ENCODE measurements around the gene SLC41A2. TPM values are rescaled to one million over a fixed set of nuclear protein-coding genes. Genes with fewer than 3 reads are reported as not detected.
"Not testable (repeated sequence)": the region's sequence is repeated elsewhere in the genome, so short reads cannot be mapped to it uniquely, and the experiment has no call there.

Gene SLC41A2
- total and polyA plus RNA-seq, 2 experiments from 2014 or later: 8.9 to 29.6 TPM

DNA sequence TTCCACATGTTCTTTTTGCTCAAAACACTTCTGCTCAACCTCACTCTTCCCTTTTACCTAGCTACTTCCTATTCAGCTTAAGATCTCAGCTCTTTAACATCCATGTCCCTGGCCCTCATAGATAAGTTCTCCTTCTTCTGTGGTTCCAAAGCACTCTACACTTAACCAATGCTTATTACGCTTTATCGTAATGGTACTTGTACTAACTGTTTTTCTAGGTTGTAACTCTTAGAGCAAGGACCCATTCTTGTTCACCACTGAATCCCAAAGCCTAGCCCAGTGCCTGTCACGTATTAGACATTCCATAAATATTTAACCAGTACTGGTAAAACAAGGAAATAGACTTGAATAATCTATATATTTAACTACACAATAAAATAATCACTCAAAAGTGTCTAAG is 5.3 kb downstream of the SLC41A2 start:
- no peaks in the 10 kb centered on the region for H3K36me3 ChIP-seq (ENCODE audit: low read depth)
- H3K4me3 ChIP-seq: no peak overlapping the region
- TF ChIP-seq EZH2phosphoT487 (IDR thresholded peaks at IDR 0.05; ENCODE audit: insufficient read depth, low read depth) (no peak), EZH2 (IDR thresholded peaks at IDR 0.05; ENCODE audit: insufficient read depth, poor library complexity, severe bottlenecking) (no peak)
- no peaks in the 10 kb centered on the region for H3K9me3 ChIP-seq (ENCODE audit: low read depth)
- H3K27ac ChIP-seq: no peak overlapping the region
- H3F3A ChIP-seq (ENCODE audit: insufficient read depth): no peaks in the 10 kb centered on the region; the same call in 1 of the 2 replicates
- H3K9ac ChIP-seq: no peak overlapping the region
- peaks cover 18% of the 10 kb centered on the region for H3K4me1 ChIP-seq (ENCODE audit: insufficient read depth)
- in situ Hi-C loops (cut with MboI): no loop called here
- H4K20me1 ChIP-seq (ENCODE audit: insufficient read depth): no peaks in the 10 kb centered on the region
- no peaks in the 10 kb centered on the region for H3K9me2 ChIP-seq (ENCODE audit: insufficient read depth)
- H3K27me3 ChIP-seq (replicated peaks; ENCODE audit: insufficient read depth): no peaks in the 10 kb centered on the region
- 97 to 99% methylated on average over 3 of the region's 3 CpGs for WGBS, 2 experiments (ENCODE audit: low coverage in 1 of 2, low lambda C conversion rate in 2 of 2, missing lambda C conversion rate in 2 of 2)
- H3K79me2 ChIP-seq (ENCODE audit: insufficient read depth): no peaks in the 10 kb centered on the region; the same call in 1 of the 2 replicates
- no peak overlapping the region for H3K4me2 ChIP-seq (ENCODE audit: unreplicated experiment)
- DNase-seq: no peak
- no peak overlapping the region for H2AFZ ChIP-seq

DNA sequence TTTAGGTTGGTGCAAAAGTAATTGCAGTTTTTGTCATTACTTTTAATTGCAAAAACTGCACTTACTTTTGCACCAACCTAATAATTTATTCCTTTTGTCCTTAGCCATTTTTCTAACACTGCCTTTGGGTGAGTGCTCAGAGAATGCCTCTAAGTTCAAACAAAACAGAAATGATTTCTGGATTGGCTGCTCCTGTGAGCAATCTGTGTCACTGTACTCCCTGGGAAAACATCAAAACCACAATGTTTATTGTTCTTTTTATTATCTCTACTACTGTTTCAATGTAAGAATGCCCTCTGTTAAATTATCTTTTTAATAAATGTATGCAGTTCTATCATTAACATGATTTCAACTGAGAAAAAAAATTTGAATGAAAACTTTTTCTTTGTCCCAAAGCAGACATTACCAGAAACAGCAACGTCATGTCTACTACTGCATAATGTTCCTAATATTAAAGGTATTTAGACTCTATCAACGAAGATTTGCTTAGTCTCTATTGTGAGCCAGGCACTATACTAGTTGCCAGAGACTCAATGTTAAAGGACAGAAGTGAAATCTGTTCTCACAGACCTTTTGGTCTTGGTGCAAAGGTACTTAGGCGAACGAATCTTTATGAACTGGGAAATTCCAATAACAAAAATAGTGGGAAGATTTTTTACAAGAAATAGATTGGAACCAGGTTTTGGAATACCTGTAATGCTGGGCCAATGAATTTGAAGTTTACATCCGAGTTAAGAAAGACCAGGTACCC is 6.2 kb downstream of the SLC41A2 start:
- H3K79me2 ChIP-seq (ENCODE audit: insufficient read depth): no peaks in the 10 kb centered on the region; the same call in 1 of the 2 replicates
- in situ Hi-C loops (cut with MboI): no loop called here
- H3K9me2 ChIP-seq (ENCODE audit: insufficient read depth): no peaks in the 10 kb centered on the region
- H3F3A ChIP-seq (ENCODE audit: insufficient read depth): no peaks in the 10 kb centered on the region; the same call in 1 of the 2 replicates
- H3K4me1 ChIP-seq (ENCODE audit: insufficient read depth): peaks cover 12% of the 10 kb centered on the region
- H3K27me3 ChIP-seq (replicated peaks; ENCODE audit: insufficient read depth): no peaks in the 10 kb centered on the region
- no peaks in the 10 kb centered on the region for H4K20me1 ChIP-seq (ENCODE audit: insufficient read depth)
- H3K27ac ChIP-seq: no peak overlapping the region
- TF ChIP-seq EZH2phosphoT487 (IDR thresholded peaks at IDR 0.05; ENCODE audit: insufficient read depth, low read depth) (no peak), EZH2 (IDR thresholded peaks at IDR 0.05; ENCODE audit: insufficient read depth, poor library complexity, severe bottlenecking) (no peak)
- no peak overlapping the region for H3K9ac ChIP-seq
- H3K4me3 ChIP-seq: no peak overlapping the region
- H3K4me2 ChIP-seq (ENCODE audit: unreplicated experiment): no peak overlapping the region
- H3K9me3 ChIP-seq (ENCODE audit: low read depth): no peaks in the 10 kb centered on the region
- 89 to 90% methylated on average over 5 of the region's 5 CpGs for WGBS, 2 experiments (ENCODE audit: low coverage in 1 of 2, low lambda C conversion rate in 2 of 2, missing lambda C conversion rate in 2 of 2)
- H2AFZ ChIP-seq: no peak overlapping the region
- peak; percentile 39 for DNase-seq
- H3K36me3 ChIP-seq (ENCODE audit: low read depth): no peaks in the 10 kb centered on the region

DNA sequence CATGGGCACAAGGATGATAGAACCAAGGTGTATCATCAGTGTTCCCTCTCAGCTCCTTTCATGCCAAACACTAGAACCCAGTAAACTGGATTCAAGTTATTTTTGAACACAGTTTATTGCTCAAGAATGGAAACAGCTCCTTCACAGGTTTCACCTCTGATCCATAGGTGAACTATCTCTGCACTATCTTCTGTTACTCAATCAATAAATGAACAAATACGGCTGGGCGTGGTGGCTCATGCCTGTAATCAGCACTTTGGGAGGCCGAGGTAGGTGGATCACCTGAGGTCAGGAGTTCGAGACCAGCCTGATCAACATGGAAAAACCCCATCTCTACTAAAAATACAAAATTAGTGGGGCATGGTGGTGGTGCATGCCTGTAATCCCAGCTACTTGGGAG is 9.4 kb downstream of the SLC41A2 start:
- H3K9me2 ChIP-seq (ENCODE audit: insufficient read depth); H3K4me3 ChIP-seq; H3K27me3 ChIP-seq (replicated peaks; ENCODE audit: insufficient read depth); H2AFZ ChIP-seq; H3K27ac ChIP-seq; H3K36me3 ChIP-seq (ENCODE audit: low read depth); DNase-seq; H3K9me3 ChIP-seq (ENCODE audit: low read depth); H3F3A ChIP-seq (ENCODE audit: insufficient read depth); H3K79me2 ChIP-seq (ENCODE audit: insufficient read depth); H4K20me1 ChIP-seq (ENCODE audit: insufficient read depth); in situ Hi-C loops (cut with MboI); H3K4me2 ChIP-seq (ENCODE audit: unreplicated experiment); H3K9ac ChIP-seq: not testable (repeated sequence)
- peaks cover 12% of the 10 kb centered on the region for H3K4me1 ChIP-seq (ENCODE audit: insufficient read depth)
- 93 to 94% methylated on average over 4 of the region's 4 CpGs for WGBS, 2 experiments (ENCODE audit: low coverage in 1 of 2, low lambda C conversion rate in 2 of 2, missing lambda C conversion rate in 2 of 2)

DNA sequence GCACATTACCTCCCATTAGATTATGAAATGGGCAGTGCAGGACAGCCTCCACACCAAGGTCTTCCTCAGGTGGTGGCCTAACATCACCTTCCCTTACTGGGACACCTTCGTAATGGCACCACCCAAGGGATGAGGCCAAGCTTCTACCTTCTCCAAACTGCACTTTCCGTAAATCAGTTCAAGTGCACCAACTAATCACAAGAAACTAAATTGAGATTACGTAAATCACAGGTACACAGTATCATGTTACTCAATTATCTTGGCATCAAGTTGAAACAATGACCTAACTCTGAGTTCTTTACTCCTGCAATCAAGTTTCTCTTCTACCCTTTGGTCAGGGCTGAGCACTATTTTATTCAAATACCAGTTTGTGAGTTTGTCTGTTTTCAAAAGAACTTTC is 13.8 kb downstream of the SLC41A2 start:
- no peaks in the 10 kb centered on the region; the same call in 1 of the 2 replicates for H3K79me2 ChIP-seq (ENCODE audit: insufficient read depth)
- H3F3A ChIP-seq (ENCODE audit: insufficient read depth): no peaks in the 10 kb centered on the region
- no peak overlapping the region for H3K9ac ChIP-seq
- TF ChIP-seq EZH2 (IDR thresholded peaks at IDR 0.05; ENCODE audit: insufficient read depth, poor library complexity, severe bottlenecking) (no peak), EZH2phosphoT487 (IDR thresholded peaks at IDR 0.05; ENCODE audit: insufficient read depth, low read depth) (no peak)
- H3K4me1 ChIP-seq (ENCODE audit: insufficient read depth): no peaks in the 10 kb centered on the region
- no peaks in the 10 kb centered on the region for H3K9me2 ChIP-seq (ENCODE audit: insufficient read depth)
- in situ Hi-C loops (cut with MboI): no loop called here
- H3K9me3 ChIP-seq (ENCODE audit: low read depth): no peaks in the 10 kb centered on the region
- no peak overlapping the region for H3K4me2 ChIP-seq (ENCODE audit: unreplicated experiment)
- DNase-seq: no peak
- no peak overlapping the region for H2AFZ ChIP-seq
- 96 to 100% methylated on average over 3 of the region's 3 CpGs for WGBS, 2 experiments (ENCODE audit: low coverage in 1 of 2, low lambda C conversion rate in 2 of 2, missing lambda C conversion rate in 2 of 2)
- no peaks in the 10 kb centered on the region for H4K20me1 ChIP-seq (ENCODE audit: insufficient read depth)
- H3K27me3 ChIP-seq (replicated peaks; ENCODE audit: insufficient read depth): no peaks in the 10 kb centered on the region
- no peak overlapping the region for H3K4me3 ChIP-seq
- H3K27ac ChIP-seq: no peak overlapping the region
- H3K36me3 ChIP-seq (ENCODE audit: low read depth): no peaks in the 10 kb centered on the region

DNA sequence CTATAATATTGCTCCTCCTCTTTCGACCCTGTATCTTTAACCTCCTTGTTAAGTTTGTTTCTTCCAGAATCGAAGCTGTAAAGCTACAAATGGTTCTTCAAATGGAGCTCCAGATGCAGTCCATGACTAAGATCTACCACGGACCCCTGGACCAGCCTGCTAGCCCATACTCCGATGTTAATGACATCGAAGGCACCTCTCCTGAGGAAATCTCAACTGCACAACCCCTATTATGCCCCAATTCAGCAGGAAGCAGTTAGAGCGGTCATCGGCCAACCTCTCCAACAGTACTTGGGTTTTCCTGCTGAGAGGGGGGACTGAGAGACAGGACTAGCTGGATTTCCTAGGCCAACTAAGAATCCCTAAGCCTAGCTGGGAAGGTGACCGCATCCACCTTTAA is 14.7 kb downstream of the SLC41A2 start:
- H3K9me2 ChIP-seq (ENCODE audit: insufficient read depth); H3K9ac ChIP-seq; in situ Hi-C loops (cut with MboI); H3K36me3 ChIP-seq (ENCODE audit: low read depth); H2AFZ ChIP-seq; H3K4me1 ChIP-seq (ENCODE audit: insufficient read depth); H3F3A ChIP-seq (ENCODE audit: insufficient read depth); H3K27me3 ChIP-seq (replicated peaks; ENCODE audit: insufficient read depth); H4K20me1 ChIP-seq (ENCODE audit: insufficient read depth); H3K27ac ChIP-seq; DNase-seq; H3K79me2 ChIP-seq (ENCODE audit: insufficient read depth); H3K4me3 ChIP-seq; H3K4me2 ChIP-seq (ENCODE audit: unreplicated experiment); H3K9me3 ChIP-seq (ENCODE audit: low read depth): not testable (repeated sequence)
- 95% methylated on average over 8 of the region's 8 CpGs for WGBS, 2 experiments (ENCODE audit: low coverage in 1 of 2, low lambda C conversion rate in 2 of 2, missing lambda C conversion rate in 2 of 2)

All from GM23248 (cell line).